Measurements from ENCODE around the gene SPOCD1. TPM values are rescaled to one million over a fixed set of nuclear protein-coding genes. Genes with fewer than 3 reads are reported as not detected.
A peak's percentile ranks its signal among the peaks of the same experiment; 100 is the strongest.

SPOCD1 gene
- polyA plus RNA-seq, 1 of the 3 experiments (the other 2 are of a cell fraction), result 10.7 TPM

DNA sequence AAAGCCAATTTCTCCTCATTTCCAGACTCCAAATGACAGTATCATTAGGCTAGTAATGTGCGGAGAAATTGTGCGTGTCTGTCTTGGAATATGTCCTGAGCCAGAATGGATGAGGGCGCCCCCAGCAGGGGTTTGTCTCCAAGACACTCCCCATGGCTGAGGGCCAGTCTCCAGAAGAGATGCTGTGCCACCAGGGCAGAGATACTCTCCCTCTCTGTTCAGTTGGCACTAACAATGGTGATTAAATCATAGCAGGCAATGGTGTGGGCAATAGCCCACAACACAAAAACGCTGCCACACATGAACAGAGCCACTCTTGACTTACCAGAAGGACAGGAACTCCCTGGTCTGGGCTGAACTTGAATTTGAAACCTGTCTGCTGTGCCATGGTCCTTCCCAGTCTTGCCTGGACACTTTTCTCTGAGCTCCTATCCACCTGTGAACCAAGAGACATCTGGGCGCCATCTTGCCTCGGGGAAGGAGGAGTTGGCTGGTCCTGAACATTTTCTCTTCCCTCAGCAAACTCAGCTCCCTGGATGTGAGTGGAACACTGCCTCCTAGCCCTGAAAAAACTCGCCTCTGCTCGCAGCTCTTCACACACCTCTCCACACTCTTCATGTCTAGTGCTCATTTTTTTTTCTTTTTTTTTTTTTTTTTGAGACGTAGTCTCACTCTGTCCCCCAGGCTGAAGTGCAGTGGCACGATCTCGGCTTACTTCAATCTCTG lies 36.9 kb downstream of the SPOCD1 start:
- Histone ChIP-seq H3K4me2 (no peak overlapping the region), H3K9me3 (no peaks in the 10 kb centered on the region), H3K4me3 (ENCODE audit: low read depth in 2 of 2, low read length in 1 of 2) (no peak overlapping the region), H3K4me1 (ENCODE audit: control insufficient read depth in 1 of 2, insufficient read depth in 2 of 2, low read depth in 1 of 2, low read length in 1 of 2) (peaks cover 21 to 72% of the 10 kb centered on the region in 2 experiments), H4K20me1 (ENCODE audit: insufficient read depth) (no peaks in the 10 kb centered on the region), H3K36me3 (replicated peaks in 1 of 2; ENCODE audit: control insufficient read depth in 1 of 2, insufficient read depth in 2 of 2, low read length in 1 of 2) (no peaks in the 10 kb centered on the region), H3K27ac (ENCODE audit: low read depth in 2 of 2, low read length in 1 of 2) (no peak overlapping the region), H3K27me3 (ENCODE audit: insufficient read depth) (no peaks in the 10 kb centered on the region), H3K9ac (no peak overlapping the region), H3K9me2 (no peaks in the 10 kb centered on the region), H3K79me2 (ENCODE audit: insufficient read depth) (no peaks in the 10 kb centered on the region), H3F3A (replicated peaks; ENCODE audit: insufficient read depth) (no peaks in the 10 kb centered on the region), H2AFZ (ENCODE audit: low read depth) (no peak overlapping the region)
- POLR2A ChIA-PET, result no interaction called here
- DNase-seq, result no peak
- 89% methylated on average over 10 of the region's 11 CpGs for WGBS (ENCODE audit: low lambda C conversion rate)
- CTCF ChIA-PET, result interaction anchor here (1.0 to 21.1 kb wide), 6 partner anchors 10 to 191 kb away, joined by 3 to 707 read pairs (median 3); partner anchors contain the start of gene ADGRB2
- 0 out of 2 replicates have a peak, but pooled peaks have one; percentile 8 for TF ChIP-seq RAD21 (IDR thresholded peaks at IDR 0.05; ENCODE audit: low read length)
- TF ChIP-seq REST (IDR thresholded peaks at IDR 0.05; ENCODE audit: low read depth, low read length), result no peak

DNA sequence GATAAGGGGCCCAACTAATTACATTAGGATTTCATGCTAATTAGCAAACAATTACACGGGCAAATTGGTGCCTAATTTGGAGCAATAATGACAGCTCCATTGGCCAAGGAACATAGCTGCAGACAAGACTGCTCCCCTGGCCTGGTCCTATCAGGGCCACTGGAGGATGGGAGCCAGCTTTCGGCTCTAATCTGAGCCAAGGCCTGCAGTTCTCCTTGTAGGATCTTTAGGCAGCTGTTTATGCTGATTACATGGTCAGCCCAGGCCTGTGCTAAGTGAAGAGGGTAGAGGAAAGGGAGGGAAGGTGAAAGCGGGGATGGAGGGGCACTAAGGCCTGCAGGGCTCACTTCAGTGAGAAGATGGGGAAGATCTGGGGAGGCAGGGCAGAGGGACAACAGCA lies 39.3 kb downstream of the SPOCD1 start:
- ChIA-PET POLR2A (interaction anchor here (0.6 to 2.4 kb wide), 4 partner anchors 8 to 267 kb away, joined by 3 to 11 read pairs (median 4); no protein-coding TSS in a partner anchor), CTCF (interaction anchor here (1.3 to 21.1 kb wide), 6 partner anchors 8 to 187 kb away, joined by 4 to 707 read pairs (median 8); partner anchors contain the start of genes ADGRB2 and PTP4A2)
- Histone ChIP-seq H3K36me3 (replicated peaks in 1 of 2; ENCODE audit: control insufficient read depth in 1 of 2, insufficient read depth in 2 of 2, low read length in 1 of 2) (no peaks in the 10 kb centered on the region), H2AFZ (ENCODE audit: low read depth) (no peak overlapping the region), H3K9me3 (no peaks in the 10 kb centered on the region), H4K20me1 (ENCODE audit: insufficient read depth) (no peaks in the 10 kb centered on the region), H3K79me2 (ENCODE audit: insufficient read depth) (no peaks in the 10 kb centered on the region), H3K9me2 (no peaks in the 10 kb centered on the region), H3K4me1 (ENCODE audit: control insufficient read depth in 1 of 2, insufficient read depth in 2 of 2, low read depth in 1 of 2, low read length in 1 of 2) (peaks cover 5 to 60% of the 10 kb centered on the region in 2 experiments; a peak in 3 of 4 replicates), H3F3A (replicated peaks; ENCODE audit: insufficient read depth) (no peaks in the 10 kb centered on the region), H3K4me3 (ENCODE audit: low read depth in 2 of 2, low read length in 1 of 2) (no peak overlapping the region), H3K27me3 (ENCODE audit: insufficient read depth) (no peaks in the 10 kb centered on the region), H3K27ac (ENCODE audit: low read depth in 2 of 2, low read length in 1 of 2) (peak overlapping the region in 1 of 2 experiments; percentile 78; a peak in 2 of 4 replicates), H3K9ac (no peak overlapping the region), H3K4me2 (no peak overlapping the region)
- DNase-seq, result no peak
- WGBS (ENCODE audit: low lambda C conversion rate), result 71% methylated on average over 3 of the region's 3 CpGs
- TF ChIP-seq RCOR1 (IDR thresholded peaks at IDR 0.05; ENCODE audit: low read length), result no peak
- no peak for TF ChIP-seq RXRA (IDR thresholded peaks at IDR 0.05; ENCODE audit: borderline replicate concordance, low read depth)
- TF ChIP-seq EP300 (IDR thresholded peaks at IDR 0.05; ENCODE audit: borderline replicate concordance in 1 of 2, low read depth in 1 of 2, low read length in 1 of 2), result no peak
- TF ChIP-seq, protein P1, sequence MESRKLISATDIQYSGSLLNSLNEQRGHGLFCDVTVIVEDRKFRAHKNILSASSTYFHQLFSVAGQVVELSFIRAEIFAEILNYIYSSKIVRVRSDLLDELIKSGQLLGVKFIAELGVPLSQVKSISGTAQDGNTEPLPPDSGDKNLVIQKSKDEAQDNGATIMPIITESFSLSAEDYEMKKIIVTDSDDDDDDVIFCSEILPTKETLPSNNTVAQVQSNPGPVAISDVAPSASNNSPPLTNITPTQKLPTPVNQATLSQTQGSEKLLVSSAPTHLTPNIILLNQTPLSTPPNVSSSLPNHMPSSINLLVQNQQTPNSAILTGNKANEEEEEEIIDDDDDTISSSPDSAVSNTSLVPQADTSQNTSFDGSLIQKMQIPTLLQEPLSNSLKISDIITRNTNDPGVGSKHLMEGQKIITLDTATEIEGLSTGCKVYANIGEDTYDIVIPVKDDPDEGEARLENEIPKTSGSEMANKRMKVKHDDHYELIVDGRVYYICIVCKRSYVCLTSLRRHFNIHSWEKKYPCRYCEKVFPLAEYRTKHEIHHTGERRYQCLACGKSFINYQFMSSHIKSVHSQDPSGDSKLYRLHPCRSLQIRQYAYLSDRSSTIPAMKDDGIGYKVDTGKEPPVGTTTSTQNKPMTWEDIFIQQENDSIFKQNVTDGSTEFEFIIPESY (IDR thresholded peaks at IDR 0.05; ENCODE audit: borderline replicate concordance, low read depth), result no peak
- TF ChIP-seq SIN3A (IDR thresholded peaks at IDR 0.05; ENCODE audit: borderline replicate concordance, low read depth, low read length), result no peak
- TF ChIP-seq USF2 (IDR thresholded peaks at IDR 0.05; ENCODE audit: borderline replicate concordance, low read depth, low read length), result no peak
- TF ChIP-seq, protein P2, sequence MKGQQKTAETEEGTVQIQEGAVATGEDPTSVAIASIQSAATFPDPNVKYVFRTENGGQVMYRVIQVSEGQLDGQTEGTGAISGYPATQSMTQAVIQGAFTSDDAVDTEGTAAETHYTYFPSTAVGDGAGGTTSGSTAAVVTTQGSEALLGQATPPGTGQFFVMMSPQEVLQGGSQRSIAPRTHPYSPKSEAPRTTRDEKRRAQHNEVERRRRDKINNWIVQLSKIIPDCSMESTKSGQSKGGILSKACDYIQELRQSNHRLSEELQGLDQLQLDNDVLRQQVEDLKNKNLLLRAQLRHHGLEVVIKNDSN (IDR thresholded peaks at IDR 0.05; ENCODE audit: borderline replicate concordance, low read depth), result no peak
- TF ChIP-seq SMC3 (IDR thresholded peaks at IDR 0.05; ENCODE audit: low read depth, low read length), result no peak
- TF ChIP-seq, protein P3, sequence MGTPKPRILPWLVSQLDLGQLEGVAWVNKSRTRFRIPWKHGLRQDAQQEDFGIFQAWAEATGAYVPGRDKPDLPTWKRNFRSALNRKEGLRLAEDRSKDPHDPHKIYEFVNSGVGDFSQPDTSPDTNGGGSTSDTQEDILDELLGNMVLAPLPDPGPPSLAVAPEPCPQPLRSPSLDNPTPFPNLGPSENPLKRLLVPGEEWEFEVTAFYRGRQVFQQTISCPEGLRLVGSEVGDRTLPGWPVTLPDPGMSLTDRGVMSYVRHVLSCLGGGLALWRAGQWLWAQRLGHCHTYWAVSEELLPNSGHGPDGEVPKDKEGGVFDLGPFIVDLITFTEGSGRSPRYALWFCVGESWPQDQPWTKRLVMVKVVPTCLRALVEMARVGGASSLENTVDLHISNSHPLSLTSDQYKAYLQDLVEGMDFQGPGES (IDR thresholded peaks at IDR 0.05; ENCODE audit: low read depth, low read length), result no peak
- TF ChIP-seq GABPA (IDR thresholded peaks at IDR 0.05; ENCODE audit: low read depth), result no peak
- TF ChIP-seq GATA2 (CRISPR knock-in tag; IDR thresholded peaks at IDR 0.05), result no peak

All from SK-N-SH (cell line).